OCI-M2 (cell line): ENCODE measurements around the gene PCDHGA10.
"Not testable (repeated sequence)": the region's sequence is repeated elsewhere in the genome, so short reads cannot be mapped to it uniquely, and the experiment has no call there.

Source experiments
- DNase-seq: peaks from one replicate; lab custom pipeline; 2025; ENCODE audit not compliant: unreplicated experiment; lab: John Stamatoyannopoulos, UW

PCDHGA10 gene

GRCh38 chr5:141392429-141393198 lies 20.2 kb upstream of the PCDHGA10 start, which contains the start of gene PCDHGA8:
Gene PCDHGA8, plus strand, starts transcription at chr5:141392633. Its CDS starts 181 bp downstream, at chr5:141392814.
- DNase-seq, result no peak

GRCh38 chr5:141393267-141393666 lies 19.5 kb upstream of the PCDHGA10 start:
- no peak for DNase-seq

GRCh38 chr5:141394401-141395187 lies 18.2 kb upstream of the PCDHGA10 start:
- not testable (repeated sequence) for DNase-seq

- not testable (repeated sequence) for DNase-seq
Measured at GRCh38 chr5:141397756-141398551, 14.8 kb upstream of the PCDHGA10 start, which contains the start of gene PCDHGB5. Gene PCDHGB5, plus strand, starts transcription at chr5:141397947. Its CDS starts 181 bp downstream, at chr5:141398128.

- no peak for DNase-seq
Measured at GRCh38 chr5:141398608-141399007, 14.2 kb upstream of the PCDHGA10 start.

- DNase-seq, result no peak
Measured at GRCh38 chr5:141399555-141400258, 13.1 kb upstream of the PCDHGA10 start.

- DNase-seq, result no peak
Measured at GRCh38 chr5:141402553-141403243, 10.1 kb upstream of the PCDHGA10 start, which contains the start of gene PCDHGA9. Gene PCDHGA9, plus strand, starts transcription at chr5:141402778. Its CDS starts 175 bp downstream, at chr5:141402953.

GRCh38 chr5:141403387-141403786 lies 9.4 kb upstream of the PCDHGA10 start:
- DNase-seq, result no peak

GRCh38 chr5:141407790-141408505 lies 4.8 kb upstream of the PCDHGA10 start, which contains the start of gene PCDHGB6:
Gene PCDHGB6, plus strand, starts transcription at chr5:141408021. Its CDS starts 182 bp downstream, at chr5:141408203.
- DNase-seq, result not testable (repeated sequence)

- no peak for DNase-seq
Measured at GRCh38 chr5:141409598-141410306, 3.0 kb upstream of the PCDHGA10 start.

- no peak for DNase-seq
Measured at GRCh38 chr5:141411575-141411974, 1.2 kb upstream of the PCDHGA10 start.

- DNase-seq, result no peak
Measured at GRCh38 chr5:141413540-141414069, 818 bp downstream of the PCDHGA10 start.

GRCh38 chr5:141414548-141415274 lies 1.9 kb downstream of the PCDHGA10 start:
- DNase-seq, result not testable (repeated sequence)

GRCh38 chr5:141415275-141415618 lies 2.5 kb downstream of the PCDHGA10 start:
- DNase-seq, result not testable (repeated sequence)

- not testable (repeated sequence) for DNase-seq
Measured at GRCh38 chr5:141417494-141418172, 4.8 kb downstream of the PCDHGA10 start, which contains the start of gene PCDHGB7. Gene PCDHGB7, plus strand, starts transcription at chr5:141417677. Its CDS starts 183 bp downstream, at chr5:141417860.

- DNase-seq, result no peak
Measured at GRCh38 chr5:141419074-141419880, 6.5 kb downstream of the PCDHGA10 start.
